Prostate gland (tissue), 2 donors: ENCODE measurements around the gene SUZ12.

Experiments used
- CTCF ChIP-seq, 4 experiments: fragments of 200-600 bp in 2 of 4; fragments of 450-650 bp in 2 of 4; sonication (generic) in 2 of 4; IDR thresholded peaks; 1 replicate in 3 of 4; 2 replicates in 1 of 4; pipeline ENCODE4 v1.5.1; 2016 to 2019; ENCODE audit warnings: antibody characterized with exemption in 4 of 4, mild to moderate bottlenecking in 2 of 4, moderate library complexity in 2 of 4
- POLR2AphosphoS5 ChIP-seq: sonication (generic); formaldehyde crosslinking; IDR thresholded peaks from one replicate; pipeline ENCODE4 v1.6.1; 2017; ENCODE audit warnings: antibody characterized with exemption

GRCh38 chr17:31916491-31917064 lies 20.2 kb upstream of the SUZ12 start:
- TF ChIP-seq CTCF (IDR thresholded peaks at IDR 0.05) = no peak
- TF ChIP-seq POLR2AphosphoS5 = no peak
